Epithelial cell of esophagus (primary cell): ENCODE results near the gene TM7SF2.
A peak's percentile ranks its signal among the peaks of the same experiment; 100 is the strongest.

ENCODE experiments used
- DNase-seq: peaks from one replicate; pipeline ENCODE4 v3.0.0; 2010; ENCODE audit warnings: low read depth
- H3K4me3 ChIP-seq: 2 replicates; pipeline ENCODE4 v1.5.1; 2011; ENCODE audit warnings: mild to moderate bottlenecking, low read length, control low read depth
- CTCF ChIP-seq: IDR thresholded peaks from 2 replicates; pipeline ENCODE4 v1.5.1; 2011; ENCODE audit warnings: low read depth, mild to moderate bottlenecking, low read length, control low read depth, inconsistent platforms; ENCODE audit not compliant: insufficient read depth; ENCODE audit errors: missing control alignments

TM7SF2 gene

GRCh38 chr11:65069217-65069616 is 42.5 kb upstream of the TM7SF2 start:
- DNase-seq = peak; percentile 52
- no peak for TF ChIP-seq CTCF
- no peak overlapping the region for H3K4me3 ChIP-seq

- H3K4me3 ChIP-seq = no peak overlapping the region
- no peak for DNase-seq
- no peak for TF ChIP-seq CTCF
Measured at GRCh38 chr11:65071907-65072630, 39.6 kb upstream of the TM7SF2 start.

GRCh38 chr11:65072631-65072966 is 39.1 kb upstream of the TM7SF2 start:
- H3K4me3 ChIP-seq = no peak overlapping the region
- TF ChIP-seq CTCF = no peak
- DNase-seq = no peak

GRCh38 chr11:65077451-65077850 is 34.2 kb upstream of the TM7SF2 start:
- no peak for TF ChIP-seq CTCF
- DNase-seq = peak; percentile 14
- H3K4me3 ChIP-seq = no peak overlapping the region

GRCh38 chr11:65078151-65078550 is 33.5 kb upstream of the TM7SF2 start:
- peak; percentile 83 for TF ChIP-seq CTCF
- peak; percentile 67 for DNase-seq
- no peak overlapping the region for H3K4me3 ChIP-seq

- TF ChIP-seq CTCF = no peak
- no peak for DNase-seq
- H3K4me3 ChIP-seq = no peak overlapping the region
Measured at GRCh38 chr11:65078786-65079342, 32.8 kb upstream of the TM7SF2 start.
